ENCODE results near the gene PLXNB3.

DNA sequence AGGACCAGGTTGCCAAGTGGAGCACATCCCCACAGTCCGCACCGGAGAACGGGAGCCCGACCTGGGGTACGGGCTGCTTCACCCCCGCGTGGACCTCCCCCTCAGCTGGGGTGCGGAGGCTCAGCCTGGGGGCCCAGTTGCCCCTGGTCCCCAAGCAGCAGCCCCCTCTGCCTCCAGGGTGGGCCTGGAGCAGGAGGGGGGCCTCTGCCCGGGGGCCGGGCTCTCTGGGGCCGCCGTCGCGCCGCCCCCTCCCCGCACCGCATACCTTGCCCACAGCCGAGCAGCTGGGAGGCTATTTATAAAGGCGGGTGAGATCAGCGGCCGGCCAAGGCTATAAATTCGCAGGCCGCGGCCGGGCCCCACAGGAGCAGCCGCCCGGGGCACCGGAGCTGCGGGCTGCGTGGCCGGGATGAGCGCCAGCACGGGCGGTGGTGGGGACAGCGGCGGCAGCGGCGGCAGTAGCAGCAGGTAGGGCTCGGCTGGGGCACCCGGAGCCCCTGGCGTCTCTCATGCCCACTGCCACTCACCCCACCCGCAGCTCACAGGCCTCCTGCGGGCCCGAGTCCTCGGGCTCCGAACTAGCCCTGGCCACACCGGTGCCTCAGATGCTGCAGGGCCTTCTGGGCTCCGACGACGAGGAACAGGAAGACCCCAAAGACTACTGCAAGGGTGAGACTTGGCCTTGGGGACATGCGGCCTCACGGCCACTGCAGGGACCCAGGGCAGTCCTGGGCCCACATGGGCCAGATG lies 16.8 kb downstream of the PLXNB3 start, which contains the start of gene SRPK3:
- TF ChIP-seq, protein P1, sequence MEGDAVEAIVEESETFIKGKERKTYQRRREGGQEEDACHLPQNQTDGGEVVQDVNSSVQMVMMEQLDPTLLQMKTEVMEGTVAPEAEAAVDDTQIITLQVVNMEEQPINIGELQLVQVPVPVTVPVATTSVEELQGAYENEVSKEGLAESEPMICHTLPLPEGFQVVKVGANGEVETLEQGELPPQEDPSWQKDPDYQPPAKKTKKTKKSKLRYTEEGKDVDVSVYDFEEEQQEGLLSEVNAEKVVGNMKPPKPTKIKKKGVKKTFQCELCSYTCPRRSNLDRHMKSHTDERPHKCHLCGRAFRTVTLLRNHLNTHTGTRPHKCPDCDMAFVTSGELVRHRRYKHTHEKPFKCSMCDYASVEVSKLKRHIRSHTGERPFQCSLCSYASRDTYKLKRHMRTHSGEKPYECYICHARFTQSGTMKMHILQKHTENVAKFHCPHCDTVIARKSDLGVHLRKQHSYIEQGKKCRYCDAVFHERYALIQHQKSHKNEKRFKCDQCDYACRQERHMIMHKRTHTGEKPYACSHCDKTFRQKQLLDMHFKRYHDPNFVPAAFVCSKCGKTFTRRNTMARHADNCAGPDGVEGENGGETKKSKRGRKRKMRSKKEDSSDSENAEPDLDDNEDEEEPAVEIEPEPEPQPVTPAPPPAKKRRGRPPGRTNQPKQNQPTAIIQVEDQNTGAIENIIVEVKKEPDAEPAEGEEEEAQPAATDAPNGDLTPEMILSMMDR (IDR thresholded peaks at IDR 0.05), result no peak
- TF ChIP-seq EZH2 (IDR thresholded peaks at IDR 0.05; ENCODE audit: borderline replicate concordance, insufficient read depth, low read depth, low read length, poor library complexity, severe bottlenecking), result no peak

All from B cell (primary cell).